H1 (cell line): ENCODE data around the gene LY6G6F. TPM values are rescaled to one million over a fixed set of nuclear protein-coding genes. Genes with fewer than 3 reads are reported as not detected.

Experiments used
- CTCF ChIA-PET: fragments of 300-600 bp; sonication (Branson Sonifier 250); formaldehyde crosslinking; loops from one replicate; lab custom pipeline; 2021; ENCODE audit not compliant: partially characterized antibody; lab: Charles Lee
- POLR2A ChIA-PET: fragments of 300-600 bp; sonication (Branson Sonifier 250); formaldehyde crosslinking; loops from one replicate; lab custom pipeline; 2021; ENCODE audit warnings: inconsistent platforms; ENCODE audit not compliant: partially characterized antibody; lab: Charles Lee
- DNase-seq, 2 experiments: peaks; one replicate each; pipeline versions ENCODE4 v3.0.0 to v3.0.0-alpha.2; 2010 to 2022; ENCODE audit warnings: low spot score in 2 of 2, low read depth in 1 of 2, mixed read lengths in 1 of 2
- FAIRE-seq: peaks from 2 replicates; lab custom pipeline; 2011; peaks lifted over from hg19 to GRCh38; lab: Jason Lieb, UNC
- H2AFZ ChIP-seq: 2 replicates; pipeline ENCODE4 v1.8.1; 2012; ENCODE audit warnings: low read length, inconsistent platforms
- H2AK5ac ChIP-seq: 2 replicates; pipeline ENCODE4 v1.6.1; 2013; ENCODE audit warnings: low read depth, low read length
- H2BK120ac ChIP-seq: replicated peaks from 2 replicates; pipeline ENCODE3; 2013; ENCODE audit warnings: low read depth, low read length, inconsistent platforms
- H2BK12ac ChIP-seq: 2 replicates; pipeline ENCODE4 v1.6.1; 2013; ENCODE audit warnings: low read depth, low read length
- H2BK15ac ChIP-seq: 2 replicates; pipeline ENCODE4 v1.6.1; 2013; ENCODE audit warnings: low read length
- H2BK20ac ChIP-seq: 2 replicates; pipeline ENCODE4 v1.6.1; 2013; ENCODE audit warnings: low read length
- H2BK5ac ChIP-seq: 2 replicates; pipeline ENCODE4 v1.6.1; 2013; ENCODE audit warnings: low read depth, low read length
- H3K14ac ChIP-seq: 2 replicates; pipeline ENCODE4 v1.6.1; 2013; ENCODE audit warnings: inconsistent platforms; ENCODE audit not compliant: insufficient read length
- H3K18ac ChIP-seq: 2 replicates; pipeline ENCODE4 v1.6.1; 2013; ENCODE audit warnings: low read length; ENCODE audit errors: extremely low read depth
- H3K23ac ChIP-seq: 2 replicates; pipeline ENCODE4 v1.6.1; 2013; ENCODE audit warnings: inconsistent platforms; ENCODE audit not compliant: insufficient read length
- H3K23me2 ChIP-seq: 2 replicates; pipeline ENCODE4 v1.6.1; 2013; ENCODE audit warnings: low read depth, low read length
- H3K27ac ChIP-seq: 2 replicates; pipeline ENCODE4 v1.6.1; 2011; ENCODE audit warnings: low read depth, low read length, inconsistent platforms
- H3K27me3 ChIP-seq, 4 experiments: replicated peaks in 1 of 4; 1 replicate in 1 of 4; 2 replicates in 3 of 4; pipeline versions ENCODE4 v1.6.1 to v1.8.1; 2011 to 2013; ENCODE audit warnings: low read length in 3 of 4, mild to moderate bottlenecking in 3 of 4, inconsistent platforms in 2 of 4, mixed read lengths in 2 of 4, moderate library complexity in 1 of 4; ENCODE audit not compliant: control insufficient read depth in 3 of 4, insufficient read depth in 3 of 4; ENCODE audit errors: extremely low read depth in 1 of 4
- H3K36me3 ChIP-seq, 4 experiments: 2 replicates each; pipeline versions ENCODE4 v1.6.1 to v1.8.1; 2011 to 2013; ENCODE audit warnings: mild to moderate bottlenecking in 4 of 4, low read length in 3 of 4, moderate library complexity in 2 of 4, control low read depth in 1 of 4, inconsistent platforms in 1 of 4; ENCODE audit not compliant: insufficient read depth in 4 of 4, control insufficient read depth in 2 of 4
- H3K4ac ChIP-seq: replicated peaks from 2 replicates; pipeline ENCODE3; 2013; ENCODE audit warnings: low read length, low read depth, mixed read lengths, inconsistent platforms; ENCODE audit not compliant: insufficient read length
- H3K4me1 ChIP-seq, 4 experiments: replicated peaks in 1 of 4; 1 replicate in 1 of 4; 2 replicates in 3 of 4; pipeline versions ENCODE4 v1.6.1 to v1.8.1; 2011 to 2013; ENCODE audit warnings: low read length in 3 of 4, inconsistent platforms in 2 of 4, mixed read lengths in 1 of 4; ENCODE audit not compliant: insufficient read depth in 4 of 4, control insufficient read depth in 3 of 4
- H3K4me2 ChIP-seq, 2 experiments: 2 replicates each; pipeline versions ENCODE4 v1.6.1 to v1.8.1; 2011 to 2013; ENCODE audit warnings: low read depth in 2 of 2, low read length in 2 of 2, control low read depth in 1 of 2, inconsistent platforms in 1 of 2, mild to moderate bottlenecking in 1 of 2; ENCODE audit not compliant: insufficient read depth in 1 of 2
- H3K4me3 ChIP-seq, 4 experiments: fragments of 200-600, 300-600 bp in 1 of 4; sonication (generic), shearing (Covaris generic), sonication (Bioruptor Twin) in 1 of 4; 2 replicates each; pipeline versions ENCODE4 v1.5.1 to v1.8.1; 2011 to 2016; ENCODE audit warnings: low read length in 4 of 4, low read depth in 3 of 4, control low read depth in 2 of 4, inconsistent platforms in 2 of 4, mild to moderate bottlenecking in 2 of 4, mixed read lengths in 1 of 4, moderate library complexity in 1 of 4; ENCODE audit not compliant: insufficient read depth in 2 of 4; ENCODE audit errors: extremely low read depth in 1 of 4
- H3K56ac ChIP-seq: replicated peaks from 2 replicates; pipeline ENCODE3; 2013; ENCODE audit warnings: low read depth, mild to moderate bottlenecking, mixed read lengths, low read length, inconsistent platforms; ENCODE audit not compliant: insufficient read length
- H3K79me1 ChIP-seq: 2 replicates; pipeline ENCODE4 v1.6.1; 2013; ENCODE audit warnings: low read depth, low read length, control low read depth
- H3K79me2 ChIP-seq, 2 experiments: 2 replicates each; pipeline versions ENCODE4 v1.6.1 to v1.8.1; 2012 to 2013; ENCODE audit warnings: low read length in 2 of 2, mild to moderate bottlenecking in 2 of 2, inconsistent platforms in 1 of 2; ENCODE audit not compliant: insufficient read depth in 2 of 2, control insufficient read depth in 1 of 2
- H3K9ac ChIP-seq, 4 experiments: replicated peaks in 1 of 4; 1 replicate in 1 of 4; 2 replicates in 3 of 4; pipeline versions ENCODE4 v1.6.1 to v1.8.1; 2011 to 2013; ENCODE audit warnings: low read depth in 3 of 4, low read length in 3 of 4, control low read depth in 2 of 4, mild to moderate bottlenecking in 2 of 4, moderate library complexity in 2 of 4, inconsistent platforms in 1 of 4; ENCODE audit errors: extremely low read depth in 1 of 4
- H3K9me3 ChIP-seq, 2 experiments: 2 replicates each; pipeline versions ENCODE4 v1.6.1 to v1.8.1; 2012 to 2013; ENCODE audit warnings: mild to moderate bottlenecking in 2 of 2, moderate library complexity in 2 of 2, control low read depth in 1 of 2, inconsistent platforms in 1 of 2, low read depth in 1 of 2, low read length in 1 of 2, mixed read lengths in 1 of 2; ENCODE audit not compliant: insufficient read depth in 2 of 2
- H4K20me1 ChIP-seq, 2 experiments: replicated peaks in 1 of 2; 2 replicates each; pipeline versions ENCODE3 to v1.8.1; 2011 to 2013; ENCODE audit warnings: inconsistent platforms in 2 of 2, low read length in 2 of 2, mild to moderate bottlenecking in 1 of 2; ENCODE audit not compliant: insufficient read depth in 2 of 2, control insufficient read depth in 1 of 2
- H4K5ac ChIP-seq: 2 replicates; pipeline ENCODE4 v1.6.1; 2013; ENCODE audit warnings: low read length, low read depth, mixed read lengths, inconsistent platforms; ENCODE audit not compliant: insufficient read length
- H4K8ac ChIP-seq: 2 replicates; pipeline ENCODE4 v1.8.0; 2013; ENCODE audit warnings: mild to moderate bottlenecking, moderate library complexity, low read length, inconsistent platforms; ENCODE audit not compliant: insufficient read depth; ENCODE audit errors: extremely low read depth
- H4K91ac ChIP-seq: replicated peaks from 2 replicates; pipeline ENCODE3; 2013; ENCODE audit warnings: low read length, mixed read lengths, inconsistent platforms; ENCODE audit not compliant: insufficient read length
- BRCA1 ChIP-seq: IDR thresholded peaks from 2 replicates; pipeline ENCODE4 v1.6.1; 2012; ENCODE audit warnings: low read depth, low read length, improper control_type of control experiment
- CBX8 ChIP-seq: fragments of 300-800, 300-1000 bp; sonication (generic); IDR thresholded peaks from 2 replicates; pipeline ENCODE4 v1.7.1; 2016; ENCODE audit warnings: low read depth, low read length, borderline replicate concordance
- WGBS, 2 experiments: shearing (Covaris generic) in 1 of 2; methylation state at CpG; one replicate each; pipeline versions ENCODE4 v1.1.6 to v1.1.7; 2013 to 2015; ENCODE audit warnings: low lambda C conversion rate in 2 of 2, mixed read lengths in 2 of 2, inconsistent platforms in 1 of 2, low coverage in 1 of 2, missing lambda C conversion rate in 1 of 2; ENCODE audit not compliant: insufficient replicate concordance in 2 of 2, insufficient coverage in 1 of 2, insufficient read length in 1 of 2; ENCODE audit errors: extremely low coverage in 1 of 2, missing lambda C conversion rate in 1 of 2; 5-methylcytosine and 5-hydroxymethylcytosine counted together
- polyA plus RNA-seq, 7 experiments: library from polyadenylated mRNA; depleted of rRNA in 3 of 7; stranded (reverse) in 5 of 7; unstranded in 2 of 7; fragments of >200 nt in 5 of 7; fragments of 200-250 nt in 2 of 7; gene quantifications; 1 replicate in 5 of 7; 2 replicates in 1 of 7; 4 replicates in 1 of 7; pipeline versions ENCODE4 v1.2.1 to v1.2.3, GENCODE V29; 2011 to 2013; ENCODE audit warnings: missing spikeins in 2 of 7, mixed read lengths in 2 of 7
- total RNA-seq: library from RNA; stranded (reverse); fragmentation: NEBNext Ultra II Directional; extraction: Animal tissue kit (Norgen Biotek cat#: 25700); gene quantifications from 2 replicates; pipeline ENCODE4 v1.2.1, GENCODE V29; 2021

LY6G6F gene
- total and polyA plus RNA-seq, 2 of the 8 experiments (the other 6 are each of a cell fraction or from before 2014, with no cell fraction given), result not detected

- no peaks in the 10 kb centered on the region for H3K79me1 ChIP-seq
- no peak overlapping the region for H3K18ac ChIP-seq
- no peak overlapping the region for H3K27ac ChIP-seq
- no peak overlapping the region for H2BK15ac ChIP-seq
- H3K23ac ChIP-seq, result no peak overlapping the region
- H3K79me2 ChIP-seq, result no peaks in the 10 kb centered on the region
- H2AFZ ChIP-seq, result 0 out of 2 replicates have a peak overlapping the region, but pooled peaks have one; percentile 7
- H3K4me1 ChIP-seq, result peaks cover 11 to 18% (median 12%) of the 10 kb centered on the region in 4 experiments
- H3K4me3 ChIP-seq, result no peak overlapping the region
- no peak overlapping the region for H2BK120ac ChIP-seq
- no peaks in the 10 kb centered on the region; a peak in 1 of 7 replicates for H3K27me3 ChIP-seq
- no peak overlapping the region for H3K4ac ChIP-seq
- H4K20me1 ChIP-seq, result no peaks in the 10 kb centered on the region
- 82% methylated on average over 5 of the region's 5 CpGs; no CpG with 5 or more reads in 1 of the 2 experiments for WGBS, 2 experiments
- no peak overlapping the region for H3K14ac ChIP-seq
- no peak overlapping the region for H4K91ac ChIP-seq
- H2BK20ac ChIP-seq, result 0 out of 2 replicates have a peak overlapping the region, but pooled peaks have one; percentile 72
- ChIA-PET CTCF (interaction anchor here (0.5 to 5.7 kb wide), 12 partner anchors 11 to 269 kb away, joined by 3 to 39 read pairs (median 4); partner anchors contain the start of genes DDAH2 and LSM2), POLR2A (interaction anchor here (0.6 to 3.4 kb wide), 10 partner anchors 14 to 233 kb away, joined by 3 to 22 read pairs (median 4); partner anchors contain the start of genes BAG6, DDAH2, GPANK1 and MPIG6B)
- no peak for DNase-seq
- FAIRE-seq, result no peak
- no peak overlapping the region for H4K5ac ChIP-seq
- no peak overlapping the region for H3K9ac ChIP-seq
- no peak overlapping the region; a peak in 1 of 4 replicates for H3K4me2 ChIP-seq
- H2BK12ac ChIP-seq, result no peak overlapping the region
- no peak overlapping the region for H2BK5ac ChIP-seq
- peaks cover 3% of the 10 kb centered on the region; the same call in 1 of the 2 replicates for H3K23me2 ChIP-seq
- no peaks in the 10 kb centered on the region for H3K36me3 ChIP-seq
- no peaks in the 10 kb centered on the region for H3K9me3 ChIP-seq
- no peak for TF ChIP-seq CBX8
- no peak for TF ChIP-seq BRCA1
- TF ChIP-seq, all 59 proteins: peak for 0
- H3K56ac ChIP-seq, result no peak overlapping the region
- peak overlapping the region; percentile 23; the same call in 1 of the 2 replicates for H4K8ac ChIP-seq
- no peak overlapping the region for H2AK5ac ChIP-seq
Observed at GRCh38 chr6:31710523-31711219, 4.0 kb downstream of the LY6G6F start.
